H9 (cell line): ENCODE results near the gene ENKD1. TPM values are rescaled to one million over a fixed set of nuclear protein-coding genes. Genes with fewer than 3 reads are reported as not detected.

ENCODE experiments used
- DNase-seq: peaks from one replicate; pipeline ENCODE4 v3.0.0-alpha.2; 2017
- H2AFZ ChIP-seq: one replicate; pipeline ENCODE4 v1.6.1; 2013; ENCODE audit warnings: mild to moderate bottlenecking, low read length, control low read depth, moderate library complexity
- H2AK5ac ChIP-seq: 2 replicates; pipeline ENCODE4 v1.6.1; 2013; ENCODE audit warnings: low read length, control low read depth, mixed read lengths; ENCODE audit not compliant: insufficient read length
- H2BK120ac ChIP-seq: one replicate; pipeline ENCODE4 v1.6.1; 2013; ENCODE audit warnings: low read depth, mild to moderate bottlenecking, low read length, control low read depth, inconsistent platforms; ENCODE audit not compliant: poor library complexity, severe bottlenecking
- H2BK12ac ChIP-seq: 2 replicates; pipeline ENCODE4 v1.6.1; 2013; ENCODE audit warnings: low read length, control low read depth, mixed read lengths, low read depth; ENCODE audit not compliant: insufficient read length
- H2BK15ac ChIP-seq: 2 replicates; pipeline ENCODE4 v1.6.1; 2013; ENCODE audit warnings: low read depth, low read length, control low read depth
- H2BK20ac ChIP-seq: one replicate; pipeline ENCODE4 v1.6.1; 2013; ENCODE audit warnings: low read depth, mild to moderate bottlenecking, low read length, control low read depth, inconsistent platforms; ENCODE audit not compliant: poor library complexity, severe bottlenecking
- H2BK5ac ChIP-seq: 2 replicates; pipeline ENCODE4 v1.6.1; 2013; ENCODE audit warnings: low read length, control low read depth, mixed read lengths; ENCODE audit not compliant: insufficient read length
- H3K14ac ChIP-seq: 2 replicates; pipeline ENCODE4 v1.6.1; 2013; ENCODE audit warnings: low read length, control low read depth; ENCODE audit not compliant: insufficient read depth
- H3K18ac ChIP-seq: 2 replicates; pipeline ENCODE4 v1.6.1; 2013; ENCODE audit warnings: low read depth, mild to moderate bottlenecking, mixed read lengths, low read length, control low read depth; ENCODE audit not compliant: insufficient read length
- H3K23ac ChIP-seq: 2 replicates; pipeline ENCODE4 v1.6.1; 2013; ENCODE audit warnings: low read length, control low read depth, mixed read lengths, low read depth; ENCODE audit not compliant: insufficient read length
- H3K23me2 ChIP-seq: 2 replicates; pipeline ENCODE4 v1.6.1; 2013; ENCODE audit warnings: low read depth, mild to moderate bottlenecking, mixed read lengths, low read length, control low read depth; ENCODE audit not compliant: insufficient read length, poor library complexity, severe bottlenecking
- H3K27ac ChIP-seq: 2 replicates; pipeline ENCODE4 v1.5.1; 2013; ENCODE audit warnings: low read length, control low read depth, mixed read lengths, low read depth; ENCODE audit not compliant: insufficient read length
- H3K27me3 ChIP-seq: 2 replicates; pipeline ENCODE4 v1.6.1; 2013; ENCODE audit warnings: low read length, control low read depth, inconsistent platforms; ENCODE audit not compliant: insufficient read depth
- H3K4ac ChIP-seq: 2 replicates; pipeline ENCODE4 v1.6.1; 2013; ENCODE audit warnings: low read depth, mild to moderate bottlenecking, control low read depth, inconsistent platforms, low read length, moderate library complexity
- H3K4me1 ChIP-seq: 2 replicates; pipeline ENCODE4 v1.6.1; 2013; ENCODE audit warnings: low read length, control low read depth, inconsistent platforms; ENCODE audit not compliant: insufficient read depth
- H3K4me2 ChIP-seq: 2 replicates; pipeline ENCODE4 v1.6.1; 2013; ENCODE audit warnings: low read length, control low read depth, mixed read lengths; ENCODE audit not compliant: insufficient read length, insufficient read depth
- H3K56ac ChIP-seq: 2 replicates; pipeline ENCODE4 v1.6.1; 2013; ENCODE audit warnings: low read depth, mild to moderate bottlenecking, mixed read lengths, low read length, control low read depth; ENCODE audit not compliant: insufficient read length
- H3K79me1 ChIP-seq: 2 replicates; pipeline ENCODE4 v1.6.1; 2013; ENCODE audit warnings: low read depth, mild to moderate bottlenecking, moderate library complexity, low read length, control low read depth, inconsistent platforms; ENCODE audit not compliant: insufficient read depth, poor library complexity, severe bottlenecking
- H3K79me2 ChIP-seq: 2 replicates; pipeline ENCODE4 v1.6.1; 2013; ENCODE audit warnings: low read length, control low read depth, inconsistent platforms; ENCODE audit not compliant: insufficient read depth
- H3K9ac ChIP-seq: 2 replicates; pipeline ENCODE4 v1.6.1; 2013; ENCODE audit warnings: low read length, control low read depth, mixed read lengths; ENCODE audit not compliant: insufficient read length; ENCODE audit errors: extremely low read depth
- H3K9me3 ChIP-seq: one replicate; pipeline ENCODE4 v1.6.1; 2013; ENCODE audit warnings: low read depth, low read length, inconsistent platforms; ENCODE audit not compliant: control insufficient read depth
- H3T11ph ChIP-seq: one replicate; pipeline ENCODE4 v1.6.1; 2013; ENCODE audit warnings: mild to moderate bottlenecking, low read length, control low read depth, inconsistent platforms
- H4K20me1 ChIP-seq: one replicate; pipeline ENCODE4 v1.6.1; 2013; ENCODE audit not compliant: control insufficient read depth, insufficient read length, insufficient read depth
- H4K5ac ChIP-seq: 2 replicates; pipeline ENCODE4 v1.6.1; 2013; ENCODE audit warnings: low read depth, mild to moderate bottlenecking, mixed read lengths, low read length, control low read depth; ENCODE audit not compliant: insufficient read length
- H4K8ac ChIP-seq: replicated peaks from 2 replicates; pipeline ENCODE4 v1.6.1; 2013; ENCODE audit warnings: low read length, control low read depth, mixed read lengths, low read depth; ENCODE audit not compliant: insufficient read length
- H4K91ac ChIP-seq: 2 replicates; pipeline ENCODE4 v1.6.1; 2013; ENCODE audit warnings: low read depth, mild to moderate bottlenecking, moderate library complexity, mixed read lengths, low read length, control low read depth; ENCODE audit not compliant: insufficient read length
- H3K27ac Mint-ChIP-seq, 3 experiments: 2 replicates in 2 of 3; 3 replicates in 1 of 3; pipeline ENCODE4 v1.8.0; 2020 to 2021; ENCODE audit warnings: mixed read lengths in 3 of 3, mild to moderate bottlenecking in 1 of 3, moderate library complexity in 1 of 3
- H3K27me3 Mint-ChIP-seq: 2 replicates; pipeline ENCODE4 v1.8.0; 2021; ENCODE audit warnings: low read depth, mild to moderate bottlenecking, moderate library complexity, mixed read lengths
- H3K36me3 Mint-ChIP-seq, 3 experiments: 2 replicates in 2 of 3; 3 replicates in 1 of 3; pipeline ENCODE4 v1.8.0; 2020 to 2021; ENCODE audit warnings: low read depth in 3 of 3, mixed read lengths in 3 of 3; ENCODE audit not compliant: insufficient read depth in 1 of 3
- H3K4me1 Mint-ChIP-seq, 2 experiments: 2 replicates each; pipeline ENCODE4 v1.8.0; 2020; ENCODE audit warnings: mixed read lengths in 2 of 2
- H3K4me3 Mint-ChIP-seq, 2 experiments: 2 replicates in 1 of 2; 3 replicates in 1 of 2; pipeline ENCODE4 v1.8.0; 2020 to 2021; ENCODE audit warnings: mild to moderate bottlenecking in 2 of 2, mixed read lengths in 2 of 2, moderate library complexity in 1 of 2
- H3K9me3 Mint-ChIP-seq, 2 experiments: 2 replicates in 1 of 2; 3 replicates in 1 of 2; pipeline ENCODE4 v1.8.0; 2020; ENCODE audit warnings: mild to moderate bottlenecking in 2 of 2, mixed read lengths in 2 of 2, moderate library complexity in 1 of 2
- CTCF ChIP-seq: fragments of 200-600 bp; sonication (generic); conservative IDR thresholded peaks from 3 replicates; pipeline ENCODE4 v1.8.0; 2021; ENCODE audit warnings: antibody characterized with exemption, mild to moderate bottlenecking
- WGBS: extraction: QIAGEN DNeasy Blood & Tissue Kit; methylation state at CpG from one replicate; pipeline ENCODE4 v1.1.7; 2013; ENCODE audit warnings: missing lambda C conversion rate, low lambda C conversion rate, mixed read lengths; ENCODE audit not compliant: insufficient read length; ENCODE audit errors: extremely low coverage; 5-methylcytosine and 5-hydroxymethylcytosine counted together
- total RNA-seq: library from RNA; stranded (reverse); gene quantifications from 2 replicates; pipeline ENCODE4 v1.2.1, GENCODE V29; 2021

The ENKD1 gene
- total RNA-seq, 1 experiment from 2014 or later: 9.5 TPM

- TF ChIP-seq CTCF: no peak
- DNase-seq: no peak
- Histone ChIP-seq H3K4me2 (no peak overlapping the region), H3K23ac (no peak overlapping the region), H3K9ac (no peak overlapping the region), H3K56ac (no peak overlapping the region), H3K27me3 (no peaks in the 10 kb centered on the region), H3K27ac (no peak overlapping the region), H3K79me1 (peaks cover 3% of the 10 kb centered on the region), H3K9me3 (no peaks in the 10 kb centered on the region), H2BK15ac (no peak overlapping the region), H3K4me1 (no peaks in the 10 kb centered on the region), H3K79me2 (peaks cover 3% of the 10 kb centered on the region; the same call in 1 of the 2 replicates), H2BK120ac (no peak overlapping the region), H2BK12ac (no peak overlapping the region), H4K91ac (no peak overlapping the region), H4K20me1 (no peaks in the 10 kb centered on the region), H3K4ac (no peak overlapping the region), H4K8ac (no peak overlapping the region), H3K23me2 (no peaks in the 10 kb centered on the region), H3K18ac (no peak overlapping the region), H3K14ac (no peak overlapping the region), H4K5ac (no peak overlapping the region), H2AFZ (no peak overlapping the region), H2AK5ac (no peak overlapping the region), H2BK5ac (no peak overlapping the region), H2BK20ac (no peak overlapping the region), H3T11ph (no peak overlapping the region)
- no CpG with 5 or more reads among the region's 4 CpGs for WGBS
- no peak overlapping the region for H3K4me3 Mint-ChIP-seq
- 0 out of 7 replicates have a peak overlapping the region, but pooled peaks of 1 of the 3 experiments have one; percentile 27 for H3K27ac Mint-ChIP-seq
- peaks cover 0 to 4% of the 10 kb centered on the region in 2 experiments; a peak in 2 of 5 replicates for H3K9me3 Mint-ChIP-seq
- peaks cover 3 to 6% (median 5%) of the 10 kb centered on the region in 3 experiments; a peak in 4 of 7 replicates for H3K36me3 Mint-ChIP-seq
- no peaks in the 10 kb centered on the region for H3K27me3 Mint-ChIP-seq
- H3K4me1 Mint-ChIP-seq: peaks cover 3 to 4% of the 10 kb centered on the region in 2 experiments; a peak in 3 of 4 replicates
Measured at GRCh38 chr16:67702130-67702529, 35.6 kb upstream of the ENKD1 start.
